Neutrophil (primary cell): ENCODE measurements around the gene SMYD2.

Experiments
- H3K27ac ChIP-seq: fragments of 200-600 bp; sonication (generic); 2 replicates; pipeline ENCODE4 v1.5.1; 2016; ENCODE audit warnings: mild to moderate bottlenecking, moderate library complexity
- H3K27me3 ChIP-seq: fragments of 200-600 bp; sonication (generic); 2 replicates; pipeline ENCODE4 v1.6.0; 2016; ENCODE audit warnings: mild to moderate bottlenecking
- H3K36me3 ChIP-seq: fragments of 200-600 bp; sonication (generic); 2 replicates; pipeline ENCODE4 v1.5.1; 2017
- H3K4me1 ChIP-seq, 2 experiments: fragments of 200-600 bp in 1 of 2; sonication (generic) in 1 of 2; 1 replicate in 1 of 2; 2 replicates in 1 of 2; pipeline versions ENCODE4 v1.5.1 to v1.6.1; 2013 to 2016; ENCODE audit warnings: low read depth in 1 of 2, low read length in 1 of 2, mild to moderate bottlenecking in 1 of 2, moderate library complexity in 1 of 2; ENCODE audit not compliant: control insufficient read depth in 1 of 2, insufficient read depth in 1 of 2
- H3K4me3 ChIP-seq, 2 experiments: fragments of 200-600 bp in 1 of 2; sonication (generic) in 1 of 2; 1 replicate in 1 of 2; 2 replicates in 1 of 2; pipeline ENCODE4 v1.5.1; 2013 to 2016; ENCODE audit warnings: low read depth in 1 of 2, low read length in 1 of 2, mild to moderate bottlenecking in 1 of 2, moderate library complexity in 1 of 2
- H3K9me3 ChIP-seq: fragments of 200-600 bp; sonication (generic); 2 replicates; pipeline ENCODE4 v1.5.1; 2016
- CTCF ChIP-seq: fragments of 200-600 bp; sonication (generic); IDR thresholded peaks from 2 replicates; pipeline ENCODE4 v1.5.1; 2016; ENCODE audit warnings: antibody characterized with exemption

The SMYD2 gene

GRCh38 chr1:214362188-214362882 lies 81.4 kb downstream of the SMYD2 start:
- Histone ChIP-seq H3K4me1 (no peaks in the 10 kb centered on the region), H3K27me3 (no peaks in the 10 kb centered on the region), H3K27ac (no peak overlapping the region), H3K36me3 (no peaks in the 10 kb centered on the region), H3K9me3 (no peaks in the 10 kb centered on the region), H3K4me3 (no peak overlapping the region)
- no peak for TF ChIP-seq CTCF

- Histone ChIP-seq H3K4me3 (no peak overlapping the region), H3K36me3 (no peaks in the 10 kb centered on the region), H3K4me1 (no peaks in the 10 kb centered on the region), H3K9me3 (no peaks in the 10 kb centered on the region), H3K27me3 (no peaks in the 10 kb centered on the region), H3K27ac (no peak overlapping the region)
- TF ChIP-seq CTCF: no peak
Observed at GRCh38 chr1:214363386-214363785, 82.4 kb downstream of the SMYD2 start.

- Histone ChIP-seq H3K9me3 (no peaks in the 10 kb centered on the region), H3K4me3 (no peak overlapping the region), H3K4me1 (no peaks in the 10 kb centered on the region), H3K36me3 (no peaks in the 10 kb centered on the region), H3K27me3 (no peaks in the 10 kb centered on the region), H3K27ac (no peak overlapping the region)
- TF ChIP-seq CTCF: no peak
Observed at GRCh38 chr1:214364386-214364785, 83.4 kb downstream of the SMYD2 start.

GRCh38 chr1:214364786-214365295 lies 83.9 kb downstream of the SMYD2 start:
- Histone ChIP-seq H3K4me3 (no peak overlapping the region), H3K4me1 (no peaks in the 10 kb centered on the region), H3K27me3 (no peaks in the 10 kb centered on the region), H3K9me3 (no peaks in the 10 kb centered on the region), H3K27ac (no peak overlapping the region), H3K36me3 (no peaks in the 10 kb centered on the region)
- no peak for TF ChIP-seq CTCF

GRCh38 chr1:214367841-214368240 lies 86.9 kb downstream of the SMYD2 start:
- TF ChIP-seq CTCF: no peak
- Histone ChIP-seq H3K4me3 (no peak overlapping the region), H3K27ac (no peak overlapping the region), H3K36me3 (no peaks in the 10 kb centered on the region), H3K27me3 (no peaks in the 10 kb centered on the region), H3K9me3 (no peaks in the 10 kb centered on the region), H3K4me1 (no peaks in the 10 kb centered on the region)
